DOHH2 (cell line): Measurements from ENCODE around the gene DLEU7.

Experiments used
- H3F3A ChIP-seq: fragments of 200-600 bp; sonication (generic), shearing (Covaris generic); 2 replicates; pipeline ENCODE4 v1.6.0; 2016; ENCODE audit warnings: antibody characterized with exemption, mild to moderate bottlenecking; ENCODE audit not compliant: control insufficient read depth, insufficient read depth
- H3K27ac ChIP-seq: fragments of 200-600 bp; sonication (generic); 2 replicates; pipeline ENCODE4 v1.5.1; 2014; ENCODE audit warnings: low read depth, mild to moderate bottlenecking, low read length, moderate library complexity
- H3K27me3 ChIP-seq: fragments of 200-600 bp; sonication (generic); 2 replicates; pipeline ENCODE4 v1.6.1; 2014; ENCODE audit warnings: mild to moderate bottlenecking, low read length, mixed read lengths; ENCODE audit not compliant: control insufficient read depth
- H3K36me3 ChIP-seq: fragments of 200-600 bp; sonication (generic); 2 replicates; pipeline ENCODE4 v1.6.1; 2014; ENCODE audit warnings: mild to moderate bottlenecking, low read length, moderate library complexity, mixed read lengths; ENCODE audit not compliant: control insufficient read depth
- H3K4me1 ChIP-seq: fragments of 200-600 bp; sonication (generic); 2 replicates; pipeline ENCODE4 v1.6.1; 2014; ENCODE audit warnings: mild to moderate bottlenecking, low read length, mixed read lengths; ENCODE audit not compliant: control insufficient read depth
- H3K4me2 ChIP-seq: fragments of 200-600 bp; sonication (generic); 2 replicates; pipeline ENCODE4 v1.6.0; 2014; ENCODE audit warnings: mild to moderate bottlenecking, low read length, moderate library complexity
- H3K4me3 ChIP-seq: fragments of 200-600 bp; sonication (generic); 2 replicates; pipeline ENCODE4 v1.5.1; 2014; ENCODE audit warnings: mild to moderate bottlenecking, low read length, mixed read lengths
- H3K79me2 ChIP-seq: fragments of 200-600 bp; sonication (generic); 2 replicates; pipeline ENCODE4 v1.6.1; 2014; ENCODE audit warnings: mild to moderate bottlenecking, low read length, mixed read lengths; ENCODE audit not compliant: control insufficient read depth
- H3K9me2 ChIP-seq: fragments of 200-600 bp; sonication (generic); replicated peaks from 2 replicates; pipeline ENCODE4 v1.6.1; 2014; ENCODE audit warnings: mild to moderate bottlenecking, low read length, mixed read lengths; ENCODE audit not compliant: control insufficient read depth
- H3K9me3 ChIP-seq: fragments of 200-600 bp; sonication (generic); 2 replicates; pipeline ENCODE4 v1.6.1; 2014; ENCODE audit warnings: antibody characterized with exemption, low read length, mixed read lengths; ENCODE audit not compliant: control insufficient read depth, insufficient read depth
- H4K20me1 ChIP-seq: fragments of 200-600 bp; sonication (generic); 2 replicates; pipeline ENCODE4 v1.6.0; 2014; ENCODE audit warnings: low read depth, mild to moderate bottlenecking, antibody characterized with exemption, low read length, moderate library complexity; ENCODE audit not compliant: control insufficient read depth, insufficient read depth
- EZH2phosphoT487 ChIP-seq: fragments of 200-600 bp; sonication (generic); IDR thresholded peaks from 2 replicates; pipeline ENCODE4 v1.6.1; 2017; ENCODE audit warnings: borderline replicate concordance, mild to moderate bottlenecking, antibody characterized with exemption, low read length, moderate library complexity, mixed read lengths
- TF ChIP-seq, protein P1 (sequence below): fragments of 200-600 bp; sonication (generic); IDR thresholded peaks from one replicate; pipeline ENCODE4 v1.5.1; 2014; ENCODE audit warnings: antibody characterized with exemption, mild to moderate bottlenecking, low read depth, low read length; ENCODE audit not compliant: poor library complexity, severe bottlenecking

Gene DLEU7

DNA sequence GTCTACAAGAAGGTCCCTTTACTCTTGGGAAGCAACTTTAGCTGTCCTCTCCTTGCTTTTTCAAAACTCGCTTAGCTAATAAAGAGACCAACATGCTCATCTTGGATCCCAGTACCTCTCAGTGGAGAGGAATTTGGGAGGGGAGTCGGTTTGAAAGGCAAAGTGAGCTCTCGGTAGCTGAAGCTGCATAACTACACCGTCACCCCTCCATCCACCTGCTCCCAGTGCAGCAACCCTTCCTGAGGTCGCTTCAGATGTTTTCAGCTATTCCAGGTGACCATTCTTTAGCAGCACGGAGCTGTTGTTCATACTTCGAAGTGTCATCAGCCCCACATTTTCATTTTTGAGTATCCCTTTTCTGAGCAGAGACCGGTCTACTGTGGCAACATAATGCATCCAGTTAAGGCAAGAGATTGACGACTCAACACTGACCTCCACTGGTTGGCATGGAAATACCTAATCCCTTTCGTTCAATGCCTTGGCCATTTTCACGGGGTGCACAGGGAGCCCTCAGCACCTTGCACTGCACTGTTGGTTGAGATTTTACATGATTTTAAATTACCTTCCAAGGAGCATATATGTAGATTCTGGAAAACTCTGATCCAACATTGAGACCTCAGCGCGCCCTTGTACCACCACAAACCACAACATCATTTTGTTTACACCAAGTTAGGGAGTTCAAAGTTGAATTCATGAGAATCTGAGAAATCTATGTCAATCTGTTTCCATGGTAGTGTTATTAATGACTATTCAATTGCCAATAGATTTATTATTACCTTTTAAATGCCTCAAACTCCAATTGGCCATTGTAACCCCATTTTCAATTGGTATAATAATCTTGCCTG, 42.2 kb downstream of the DLEU7 start:
- H3K4me2 ChIP-seq, result peak overlapping the region; percentile 55

GRCh38 chr13:50800091-50800739, 43.3 kb downstream of the DLEU7 start:
- Histone ChIP-seq H3K9me3 (peaks cover 5% of the 10 kb centered on the region; the same call in 1 of the 2 replicates), H3K4me1 (peaks cover 35% of the 10 kb centered on the region), H3K4me2 (peak overlapping the region; percentile 55), H3F3A (0 out of 2 replicates have a peak, but pooled peaks cover 2% of the 10 kb centered on the region), H3K27ac (peak overlapping the region; percentile 30), H3K9me2 (no peaks in the 10 kb centered on the region), H3K36me3 (no peaks in the 10 kb centered on the region), H3K4me3 (peak overlapping the region; percentile 26), H3K27me3 (no peaks in the 10 kb centered on the region), H4K20me1 (no peaks in the 10 kb centered on the region), H3K79me2 (no peaks in the 10 kb centered on the region)
- no peak for TF ChIP-seq EZH2phosphoT487
- TF ChIP-seq, protein P1, sequence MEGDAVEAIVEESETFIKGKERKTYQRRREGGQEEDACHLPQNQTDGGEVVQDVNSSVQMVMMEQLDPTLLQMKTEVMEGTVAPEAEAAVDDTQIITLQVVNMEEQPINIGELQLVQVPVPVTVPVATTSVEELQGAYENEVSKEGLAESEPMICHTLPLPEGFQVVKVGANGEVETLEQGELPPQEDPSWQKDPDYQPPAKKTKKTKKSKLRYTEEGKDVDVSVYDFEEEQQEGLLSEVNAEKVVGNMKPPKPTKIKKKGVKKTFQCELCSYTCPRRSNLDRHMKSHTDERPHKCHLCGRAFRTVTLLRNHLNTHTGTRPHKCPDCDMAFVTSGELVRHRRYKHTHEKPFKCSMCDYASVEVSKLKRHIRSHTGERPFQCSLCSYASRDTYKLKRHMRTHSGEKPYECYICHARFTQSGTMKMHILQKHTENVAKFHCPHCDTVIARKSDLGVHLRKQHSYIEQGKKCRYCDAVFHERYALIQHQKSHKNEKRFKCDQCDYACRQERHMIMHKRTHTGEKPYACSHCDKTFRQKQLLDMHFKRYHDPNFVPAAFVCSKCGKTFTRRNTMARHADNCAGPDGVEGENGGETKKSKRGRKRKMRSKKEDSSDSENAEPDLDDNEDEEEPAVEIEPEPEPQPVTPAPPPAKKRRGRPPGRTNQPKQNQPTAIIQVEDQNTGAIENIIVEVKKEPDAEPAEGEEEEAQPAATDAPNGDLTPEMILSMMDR, result no peak

More for the DNA sequence above, 42.2 kb downstream of the DLEU7 start:
- Histone ChIP-seq H3K4me3 (peak overlapping the region; percentile 26), H3K36me3 (no peaks in the 10 kb centered on the region), H3K27me3 (no peaks in the 10 kb centered on the region), H3K9me3 (peaks cover 12% of the 10 kb centered on the region), H3K9me2 (no peaks in the 10 kb centered on the region), H3K27ac (peak overlapping the region; percentile 30), H3K79me2 (no peaks in the 10 kb centered on the region), H4K20me1 (no peaks in the 10 kb centered on the region), H3F3A (0 out of 2 replicates have a peak, but pooled peaks cover 2% of the 10 kb centered on the region), H3K4me1 (peaks cover 35% of the 10 kb centered on the region)
- TF ChIP-seq EZH2phosphoT487, result no peak
- TF ChIP-seq, protein P1, result peak; percentile 89

- H3K4me1 ChIP-seq, result peaks cover 35% of the 10 kb centered on the region
- 0 out of 2 replicates have a peak, but pooled peaks cover 2% of the 10 kb centered on the region for H3F3A ChIP-seq
- H3K36me3 ChIP-seq, result no peaks in the 10 kb centered on the region
- no peak for TF ChIP-seq EZH2phosphoT487
- TF ChIP-seq, protein P1, result no peak
- no peaks in the 10 kb centered on the region for H3K9me2 ChIP-seq
- peaks cover 5% of the 10 kb centered on the region; the same call in 1 of the 2 replicates for H3K9me3 ChIP-seq
- H3K4me3 ChIP-seq, result no peak overlapping the region
- H3K27ac ChIP-seq, result no peak overlapping the region
- no peaks in the 10 kb centered on the region for H3K27me3 ChIP-seq
- no peaks in the 10 kb centered on the region for H3K79me2 ChIP-seq
- no peaks in the 10 kb centered on the region for H4K20me1 ChIP-seq
- 0 out of 2 replicates have a peak overlapping the region, but pooled peaks have one; percentile 55 for H3K4me2 ChIP-seq
Observed at GRCh38 chr13:50798923-50799322, 44.6 kb downstream of the DLEU7 start.
